Measurements from ENCODE around the gene SP3.

DNA sequence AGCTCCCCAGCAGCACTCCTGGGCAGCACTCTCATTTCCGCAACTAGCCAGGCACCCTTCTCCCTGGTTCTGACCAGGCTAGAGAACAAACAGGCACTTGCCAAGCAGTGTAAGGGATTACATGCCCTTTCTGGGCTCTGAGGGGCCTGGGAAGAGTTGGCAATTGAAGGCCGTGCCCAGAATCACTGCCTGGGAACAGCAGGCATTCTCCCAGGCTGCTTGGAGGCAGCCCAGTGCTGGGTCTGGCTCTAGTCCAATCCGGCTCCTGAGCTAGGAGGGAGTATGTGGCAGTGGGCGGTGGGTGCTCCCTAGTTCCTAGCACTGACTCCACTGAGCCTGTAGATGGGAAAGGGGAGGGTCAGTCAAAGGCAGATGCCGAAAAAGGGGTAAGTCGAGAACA, 34.1 kb upstream of the SP3 start:
- TF ChIP-seq POLR2A (IDR thresholded peaks at IDR 0.05), result no peak
- TF ChIP-seq, protein P1, sequence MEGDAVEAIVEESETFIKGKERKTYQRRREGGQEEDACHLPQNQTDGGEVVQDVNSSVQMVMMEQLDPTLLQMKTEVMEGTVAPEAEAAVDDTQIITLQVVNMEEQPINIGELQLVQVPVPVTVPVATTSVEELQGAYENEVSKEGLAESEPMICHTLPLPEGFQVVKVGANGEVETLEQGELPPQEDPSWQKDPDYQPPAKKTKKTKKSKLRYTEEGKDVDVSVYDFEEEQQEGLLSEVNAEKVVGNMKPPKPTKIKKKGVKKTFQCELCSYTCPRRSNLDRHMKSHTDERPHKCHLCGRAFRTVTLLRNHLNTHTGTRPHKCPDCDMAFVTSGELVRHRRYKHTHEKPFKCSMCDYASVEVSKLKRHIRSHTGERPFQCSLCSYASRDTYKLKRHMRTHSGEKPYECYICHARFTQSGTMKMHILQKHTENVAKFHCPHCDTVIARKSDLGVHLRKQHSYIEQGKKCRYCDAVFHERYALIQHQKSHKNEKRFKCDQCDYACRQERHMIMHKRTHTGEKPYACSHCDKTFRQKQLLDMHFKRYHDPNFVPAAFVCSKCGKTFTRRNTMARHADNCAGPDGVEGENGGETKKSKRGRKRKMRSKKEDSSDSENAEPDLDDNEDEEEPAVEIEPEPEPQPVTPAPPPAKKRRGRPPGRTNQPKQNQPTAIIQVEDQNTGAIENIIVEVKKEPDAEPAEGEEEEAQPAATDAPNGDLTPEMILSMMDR (IDR thresholded peaks at IDR 0.05 in 8 of 11, conservative IDR thresholded peaks at IDR 0.05 in 3 of 11), result no peak
